Natural killer cell (primary cell): Measurements from ENCODE around the gene OPHN1. TPM values are rescaled to one million over a fixed set of nuclear protein-coding genes. Genes with fewer than 3 reads are reported as not detected.
"Not testable (repeated sequence)": the region's sequence is repeated elsewhere in the genome, so short reads cannot be mapped to it uniquely, and the experiment has no call there.

ENCODE experiments used
- ATAC-seq, 3 donors: fragments of 150-1000 bp in 2 of 3; fragments of 200-7000 bp in 1 of 3; cut with Tn5 transposase; 1 replicate in 1 of 3; 2 replicates in 2 of 3; pipeline ENCODE4 v1.10.0; 2021; ENCODE audit warnings: mild to moderate bottlenecking in 2 of 3, moderate library complexity in 2 of 3
- DNase-seq, 2 donors: peaks; one replicate each; pipeline versions ENCODE4 v3.0.0 to v3.0.0-alpha.2; 2013 to 2021; ENCODE audit warnings: mixed read lengths in 1 of 2
- H3K27ac ChIP-seq: one replicate; pipeline ENCODE4 v1.5.1; 2013; ENCODE audit warnings: mild to moderate bottlenecking, low read length
- H3K27me3 ChIP-seq: one replicate; pipeline ENCODE4 v1.6.1; 2013; ENCODE audit warnings: low read length; ENCODE audit not compliant: control insufficient read depth, insufficient read depth
- H3K36me3 ChIP-seq: one replicate; pipeline ENCODE4 v1.6.1; 2013; ENCODE audit warnings: low read length; ENCODE audit not compliant: control insufficient read depth, insufficient read depth
- H3K4me1 ChIP-seq: one replicate; pipeline ENCODE4 v1.6.1; 2013; ENCODE audit warnings: low read length; ENCODE audit not compliant: control insufficient read depth, insufficient read depth
- H3K4me3 ChIP-seq: one replicate; pipeline ENCODE4 v1.5.1; 2013; ENCODE audit warnings: low read length
- H3K9me3 ChIP-seq: one replicate; pipeline ENCODE4 v1.6.1; 2013; ENCODE audit warnings: low read length; ENCODE audit not compliant: control insufficient read depth, insufficient read depth
- H3K27ac Mint-ChIP-seq, 2 donors: one replicate each; pipeline ENCODE4 v1.8.0; 2022; ENCODE audit warnings: mild to moderate bottlenecking in 2 of 2, mixed read lengths in 2 of 2, moderate library complexity in 1 of 2
- H3K27me3 Mint-ChIP-seq, 2 donors: one replicate each; pipeline ENCODE4 v1.8.0; 2022; ENCODE audit warnings: low read depth in 2 of 2, mixed read lengths in 2 of 2
- H3K36me3 Mint-ChIP-seq: one replicate; pipeline ENCODE4 v1.8.0; 2022; ENCODE audit warnings: mixed read lengths
- H3K4me1 Mint-ChIP-seq, 2 donors: one replicate each; pipeline ENCODE4 v1.8.0; 2022; ENCODE audit warnings: mixed read lengths in 2 of 2
- H3K4me3 Mint-ChIP-seq: one replicate; pipeline ENCODE4 v1.8.0; 2022; ENCODE audit warnings: mild to moderate bottlenecking, moderate library complexity, mixed read lengths
- H3K9me3 Mint-ChIP-seq, 2 donors: one replicate each; pipeline ENCODE4 v1.8.0; 2022; ENCODE audit warnings: mixed read lengths in 2 of 2
- WGBS: methylation state at CpG from one replicate; pipeline ENCODE4 v1.1.7; 2013; ENCODE audit warnings: missing lambda C conversion rate; ENCODE audit not compliant: insufficient coverage; 5-methylcytosine and 5-hydroxymethylcytosine counted together
- intact Hi-C: fragments of 100-400 bp; cut with micrococcal nuclease; formaldehyde crosslinking; loops from one replicate; pipeline ENCODE4 v1.14.2; 2022
- total RNA-seq, 4 donors: library from RNA; stranded (reverse); fragments of 120-200 nt in 1 of 4; gene quantifications; one replicate each; pipeline versions ENCODE4 v1.2.3 to v1.2.4, GENCODE V29; 2013 to 2022
- TF ChIP-seq, protein P1 (sequence below): fragments of 200-600 bp; IDR thresholded peaks from one replicate; pipeline ENCODE4 v1.8.0; 2022; ENCODE audit warnings: antibody characterized with exemption

OPHN1 gene
- total RNA-seq, 3 donors from 2014 or later (not counting 1 experiment from before 2014, with no cell fraction given), result 1.4 to 5.6 (median 3.7) TPM

DNA sequence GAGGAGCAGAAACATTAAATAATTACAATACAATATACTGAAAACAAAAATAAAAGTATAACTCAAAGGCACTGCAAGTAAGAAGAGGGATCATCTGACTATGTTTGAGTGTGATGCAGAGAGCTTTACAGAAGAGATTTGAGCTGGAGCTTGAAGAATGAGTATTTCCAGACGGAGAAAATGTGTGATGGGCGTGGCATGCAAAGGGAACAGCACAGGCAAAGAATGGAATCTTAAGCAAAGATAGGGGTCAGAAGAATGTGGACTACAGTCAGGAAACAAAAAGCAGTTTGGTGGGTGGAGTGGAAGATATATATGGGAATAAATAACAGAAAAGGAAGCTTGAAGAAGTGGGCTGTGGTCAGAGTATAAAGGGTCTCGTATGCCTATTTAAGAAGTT, 45.5 kb downstream of the OPHN1 start:
- Mint-ChIP-seq H3K9me3 (no peaks in the 10 kb centered on the region), H3K27me3 (peaks cover 7 to 8% of the 10 kb centered on the region in 2 donors), H3K4me3 (no peak overlapping the region), H3K36me3 (no peaks in the 10 kb centered on the region), H3K27ac (no peak overlapping the region), H3K4me1 (peaks cover 4 to 10% of the 10 kb centered on the region in 2 donors)
- Histone ChIP-seq H3K27ac (no peak overlapping the region), H3K36me3 (no peaks in the 10 kb centered on the region), H3K4me1 (no peaks in the 10 kb centered on the region), H3K4me3 (no peak overlapping the region), H3K9me3 (no peaks in the 10 kb centered on the region), H3K27me3 (no peaks in the 10 kb centered on the region)
- WGBS, result 98% methylated on average over 3 of the region's 3 CpGs
- TF ChIP-seq, protein P1, sequence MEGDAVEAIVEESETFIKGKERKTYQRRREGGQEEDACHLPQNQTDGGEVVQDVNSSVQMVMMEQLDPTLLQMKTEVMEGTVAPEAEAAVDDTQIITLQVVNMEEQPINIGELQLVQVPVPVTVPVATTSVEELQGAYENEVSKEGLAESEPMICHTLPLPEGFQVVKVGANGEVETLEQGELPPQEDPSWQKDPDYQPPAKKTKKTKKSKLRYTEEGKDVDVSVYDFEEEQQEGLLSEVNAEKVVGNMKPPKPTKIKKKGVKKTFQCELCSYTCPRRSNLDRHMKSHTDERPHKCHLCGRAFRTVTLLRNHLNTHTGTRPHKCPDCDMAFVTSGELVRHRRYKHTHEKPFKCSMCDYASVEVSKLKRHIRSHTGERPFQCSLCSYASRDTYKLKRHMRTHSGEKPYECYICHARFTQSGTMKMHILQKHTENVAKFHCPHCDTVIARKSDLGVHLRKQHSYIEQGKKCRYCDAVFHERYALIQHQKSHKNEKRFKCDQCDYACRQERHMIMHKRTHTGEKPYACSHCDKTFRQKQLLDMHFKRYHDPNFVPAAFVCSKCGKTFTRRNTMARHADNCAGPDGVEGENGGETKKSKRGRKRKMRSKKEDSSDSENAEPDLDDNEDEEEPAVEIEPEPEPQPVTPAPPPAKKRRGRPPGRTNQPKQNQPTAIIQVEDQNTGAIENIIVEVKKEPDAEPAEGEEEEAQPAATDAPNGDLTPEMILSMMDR, result no peak
- DNase-seq (no peak), ATAC-seq (no peak)
- intact Hi-C loops, result no loop called here

DNA sequence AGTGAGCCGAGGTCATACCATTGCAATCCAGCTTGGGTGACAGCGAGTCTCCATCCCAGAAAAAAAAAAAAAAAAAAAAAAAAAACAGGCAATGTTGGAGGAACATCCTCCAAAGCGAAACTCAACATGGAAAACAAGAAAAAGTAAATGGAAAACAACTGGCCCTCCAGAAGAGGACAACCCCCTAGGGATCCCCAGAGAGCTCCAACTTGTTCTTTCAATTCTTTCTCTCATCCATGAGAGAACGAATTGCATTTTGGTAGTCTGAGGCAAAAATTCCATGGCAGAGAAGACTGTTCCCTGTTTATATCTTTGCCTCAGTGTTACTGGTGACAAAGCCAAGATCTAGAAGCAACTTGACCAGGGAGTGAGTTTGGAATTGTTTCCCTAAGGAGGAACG, 49.8 kb downstream of the OPHN1 start:
- intact Hi-C loops, result no loop called here
- Histone ChIP-seq H3K27me3 (no peaks in the 10 kb centered on the region), H3K4me1 (no peaks in the 10 kb centered on the region), H3K27ac (no peak overlapping the region), H3K36me3 (no peaks in the 10 kb centered on the region), H3K9me3 (no peaks in the 10 kb centered on the region), H3K4me3 (no peak overlapping the region)
- TF ChIP-seq, protein P1, result no peak
- 57% methylated on average over 3 of the region's 5 CpGs for WGBS
- H3K36me3 Mint-ChIP-seq, result peaks cover 12% of the 10 kb centered on the region
- H3K27ac Mint-ChIP-seq, result no peak overlapping the region
- peaks cover 0 to 4% of the 10 kb centered on the region in 2 donors for H3K4me1 Mint-ChIP-seq
- H3K27me3 Mint-ChIP-seq, result peaks cover 19 to 20% of the 10 kb centered on the region in 2 donors
- DNase-seq, result no peak
- ATAC-seq, result no peak
- peaks cover 3 to 9% of the 10 kb centered on the region in 2 donors for H3K9me3 Mint-ChIP-seq
- no peak overlapping the region for H3K4me3 Mint-ChIP-seq

DNA sequence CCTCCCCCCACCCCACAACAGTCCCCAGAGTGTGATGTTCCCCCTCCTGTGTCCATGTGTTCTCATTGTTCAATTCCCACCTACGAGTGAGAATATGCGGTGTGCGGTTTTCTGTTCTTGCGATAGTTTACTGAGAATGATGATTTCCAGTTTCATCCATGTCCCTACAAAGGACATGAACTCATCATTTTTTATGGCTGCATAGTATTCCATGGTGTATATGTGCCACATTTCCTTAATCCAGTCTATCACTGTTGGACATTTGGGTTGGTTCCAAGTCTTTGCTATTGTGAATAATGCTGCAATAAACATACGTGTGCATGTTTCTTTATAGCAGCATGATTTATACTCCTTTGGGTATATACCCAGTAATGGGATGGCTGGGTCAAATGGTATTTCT, 55.7 kb downstream of the OPHN1 start:
- H3K9me3 Mint-ChIP-seq, H3K4me3 Mint-ChIP-seq, H3K27ac Mint-ChIP-seq, intact Hi-C loops, H3K27me3 ChIP-seq, H3K9me3 ChIP-seq, H3K27ac ChIP-seq, H3K4me1 ChIP-seq, DNase-seq, H3K36me3 ChIP-seq, H3K4me3 ChIP-seq, ATAC-seq, H3K4me1 Mint-ChIP-seq: not testable (repeated sequence)
- peaks cover 12% of the 10 kb centered on the region for H3K36me3 Mint-ChIP-seq
- H3K27me3 Mint-ChIP-seq, result peaks cover 14 to 16% of the 10 kb centered on the region in 2 donors
- WGBS, result no CpG with 5 or more reads among the region's 5 CpGs

DNA sequence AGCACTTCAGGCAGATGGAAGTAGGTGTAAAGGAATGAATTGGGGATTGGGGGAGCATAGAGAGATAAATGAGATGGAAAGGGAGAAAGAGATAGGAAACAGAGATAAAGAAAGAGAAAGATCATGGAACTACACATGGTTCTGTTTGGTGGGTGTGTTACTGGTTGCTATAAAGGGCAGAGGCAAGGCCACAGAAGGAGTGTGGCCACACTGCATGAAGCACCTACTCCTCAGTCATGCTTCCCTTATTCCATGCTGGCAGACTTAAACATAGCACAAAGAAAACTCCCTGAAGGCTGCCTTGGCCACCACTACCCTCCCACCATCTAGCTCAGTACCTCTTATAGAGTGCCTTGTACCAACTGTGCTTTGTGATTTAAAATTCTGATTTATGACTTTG, 56.9 kb downstream of the OPHN1 start:
- H3K9me3 Mint-ChIP-seq, result peaks cover under 1 to 4% of the 10 kb centered on the region in 2 donors
- no peak for DNase-seq
- intact Hi-C loops, result no loop called here
- H3K27me3 Mint-ChIP-seq, result peaks cover 12 to 22% of the 10 kb centered on the region in 2 donors
- no peak overlapping the region for H3K4me3 Mint-ChIP-seq
- Histone ChIP-seq H3K4me1 (no peaks in the 10 kb centered on the region), H3K36me3 (no peaks in the 10 kb centered on the region), H3K9me3 (no peaks in the 10 kb centered on the region), H3K4me3 (no peak overlapping the region), H3K27ac (no peak overlapping the region), H3K27me3 (no peaks in the 10 kb centered on the region)
- no peak for ATAC-seq
- peaks cover 11% of the 10 kb centered on the region for H3K36me3 Mint-ChIP-seq
- TF ChIP-seq, protein P1, result no peak
- no peak overlapping the region for H3K27ac Mint-ChIP-seq
- H3K4me1 Mint-ChIP-seq, result peaks cover 4 to 5% of the 10 kb centered on the region in 2 donors
